ENCODE results near the gene GRK2.

GRK2 gene

DNA sequence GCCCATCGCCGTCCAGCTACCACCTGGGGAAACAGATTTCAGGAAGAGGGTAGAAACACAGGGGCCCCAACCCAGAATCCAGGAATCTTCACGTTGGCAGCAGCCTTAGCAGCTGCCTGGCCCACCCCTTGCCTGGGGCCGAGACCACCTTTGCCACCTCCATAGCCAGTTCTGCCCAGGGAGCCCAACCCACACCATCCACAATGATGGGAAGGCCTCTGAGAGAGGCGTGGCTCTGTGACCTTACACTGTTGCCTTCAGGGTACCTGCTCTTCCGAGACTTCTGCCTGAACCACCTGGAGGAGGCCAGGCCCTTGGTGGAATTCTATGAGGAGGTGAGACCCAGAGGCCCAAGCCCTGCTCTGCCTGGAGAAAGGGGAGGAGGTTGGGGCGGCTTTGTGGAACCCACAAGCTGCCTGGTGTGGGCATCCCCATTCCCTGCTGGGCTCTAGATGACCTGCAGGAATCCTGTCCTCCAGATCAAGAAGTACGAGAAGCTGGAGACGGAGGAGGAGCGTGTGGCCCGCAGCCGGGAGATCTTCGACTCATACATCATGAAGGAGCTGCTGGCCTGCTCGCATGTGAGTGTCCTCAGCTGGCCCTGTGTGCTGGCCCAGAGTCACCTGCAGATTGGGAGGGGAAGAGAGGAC is 12.8 kb downstream of the GRK2 start:
- Histone ChIP-seq H3K27ac (peak overlapping the region in 20 of 21 experiments; percentile 14 to 100 (median 92)), H3K4me3 (no peak overlapping the region)

GRCh38 chr11:67279589-67280340 is 13.5 kb downstream of the GRK2 start:
- H3K4me3 ChIP-seq: no peak overlapping the region
- peak overlapping the region in 18 of 21 experiments; percentile 29 to 100 (median 93) for H3K27ac ChIP-seq

DNA sequence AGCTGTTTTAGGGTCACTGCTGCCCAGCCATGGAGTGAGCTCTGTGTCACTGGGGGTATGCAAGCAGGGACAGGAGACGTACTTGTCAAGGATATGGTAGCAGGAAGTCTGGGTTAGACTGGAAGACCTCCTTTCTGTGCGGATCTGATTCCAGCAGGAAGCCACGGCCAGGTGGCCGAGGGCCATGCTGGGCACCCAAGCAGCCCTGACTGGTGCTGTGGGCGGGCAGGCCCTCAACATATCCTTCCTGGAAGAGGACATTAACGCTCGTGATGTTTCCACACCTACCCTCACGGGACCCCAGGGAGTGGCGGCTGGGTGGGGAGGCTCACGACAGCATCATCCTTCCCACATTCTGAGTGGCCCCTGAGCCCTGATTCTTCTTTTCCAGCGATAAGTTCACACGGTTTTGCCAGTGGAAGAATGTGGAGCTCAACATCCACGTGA is 14.1 kb downstream of the GRK2 start:
- Histone ChIP-seq H3K27ac (peak overlapping the region in 15 of 21 experiments; percentile 31 to 100 (median 93)), H3K4me3 (no peak overlapping the region)

- H3K4me3 ChIP-seq: no peak overlapping the region
- peak overlapping the region in 15 of 21 experiments; percentile 31 to 100 (median 93) for H3K27ac ChIP-seq
Observed at GRCh38 chr11:67280788-67281551, 14.7 kb downstream of the GRK2 start.

DNA sequence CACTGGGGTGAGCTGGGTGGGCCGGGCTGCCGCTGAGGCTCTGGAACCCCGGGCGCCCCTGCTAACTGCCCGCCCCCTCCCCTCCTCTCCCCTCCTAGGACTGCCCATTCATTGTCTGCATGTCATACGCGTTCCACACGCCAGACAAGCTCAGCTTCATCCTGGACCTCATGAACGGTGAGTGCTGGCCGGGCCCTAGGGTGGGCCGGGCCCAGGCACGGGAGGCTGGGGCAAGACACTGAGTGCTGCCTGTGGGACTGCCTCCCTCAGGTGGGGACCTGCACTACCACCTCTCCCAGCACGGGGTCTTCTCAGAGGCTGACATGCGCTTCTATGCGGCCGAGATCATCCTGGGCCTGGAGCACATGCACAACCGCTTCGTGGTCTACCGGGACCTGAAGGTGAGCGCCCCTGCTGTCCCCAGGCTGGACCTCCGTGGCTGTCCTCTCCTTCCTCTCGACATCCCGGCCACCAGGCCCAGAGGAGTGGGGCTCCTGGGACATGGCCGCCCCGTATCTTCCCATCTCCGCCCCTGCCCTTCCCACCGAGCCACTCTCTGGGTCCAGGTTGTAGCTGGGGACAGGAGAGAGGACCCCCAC is 15.4 kb downstream of the GRK2 start:
- Histone ChIP-seq H3K27ac (peak overlapping the region in 9 of 21 experiments; percentile 18 to 100 (median 50)), H3K4me3 (no peak overlapping the region)

DNA sequence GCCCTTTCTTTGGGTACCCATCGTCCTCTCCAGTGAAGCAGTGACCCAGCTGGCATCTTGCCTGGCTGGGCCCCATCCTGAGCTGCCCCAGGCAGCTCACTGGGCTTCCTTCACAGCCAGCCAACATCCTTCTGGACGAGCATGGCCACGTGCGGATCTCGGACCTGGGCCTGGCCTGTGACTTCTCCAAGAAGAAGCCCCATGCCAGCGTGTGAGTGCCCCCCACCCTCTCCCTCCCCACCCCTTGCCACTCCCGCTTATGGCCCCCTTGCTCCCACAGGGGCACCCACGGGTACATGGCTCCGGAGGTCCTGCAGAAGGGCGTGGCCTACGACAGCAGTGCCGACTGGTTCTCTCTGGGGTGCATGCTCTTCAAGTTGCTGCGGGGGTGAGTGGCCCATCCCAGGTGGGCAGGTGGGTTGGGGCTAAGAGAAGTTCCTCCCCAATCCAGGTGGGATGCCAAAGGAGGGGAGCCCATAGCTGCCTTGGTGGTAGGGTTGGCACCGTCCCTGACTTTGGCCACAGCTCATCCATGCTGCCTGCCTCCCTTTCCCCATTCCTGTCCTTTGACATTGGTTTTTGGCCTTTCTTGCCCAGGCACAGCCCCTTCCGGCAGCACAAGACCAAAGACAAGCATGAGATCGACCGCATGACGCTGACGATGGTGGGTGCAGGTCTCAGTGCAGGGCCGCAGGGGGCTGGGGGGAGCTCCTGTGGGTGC is 16.0 kb downstream of the GRK2 start:
- H3K27ac ChIP-seq: peak overlapping the region in 14 of 21 experiments; percentile 6 to 100 (median 42)
- no peak overlapping the region for H3K4me3 ChIP-seq

- peak overlapping the region in 15 of 21 experiments; percentile 0 to 100 (median 38) for H3K27ac ChIP-seq
Observed at GRCh38 chr11:67282876-67283371, 16.7 kb downstream of the GRK2 start.

GRCh38 chr11:67283481-67283963 is 17.2 kb downstream of the GRK2 start:
- no peak overlapping the region for H3K4me3 ChIP-seq
- H3K27ac ChIP-seq: peak overlapping the region in 17 of 21 experiments; percentile 1 to 100 (median 42)

More at GRCh38 chr11:67282876-67283371, 16.7 kb downstream of the GRK2 start:
- no peak overlapping the region for H3K4me3 ChIP-seq

- Histone ChIP-seq H3K4me3 (peak overlapping the region in 2 of 7 experiments; percentile 4 to 10), H3K27ac (peak overlapping the region in 15 of 21 experiments; percentile 16 to 100 (median 98))
Observed at GRCh38 chr11:67284811-67285540, 18.7 kb downstream of the GRK2 start.

- peak overlapping the region in 1 of 7 experiments; percentile 7 for H3K4me3 ChIP-seq
- peak overlapping the region; percentile 26 to 100 (median 97) for H3K27ac ChIP-seq
Observed at GRCh38 chr11:67285541-67286498, 19.5 kb downstream of the GRK2 start.

GRCh38 chr11:67286621-67287333 is 20.5 kb downstream of the GRK2 start:
- peak overlapping the region; percentile 36 to 100 (median 97) for H3K27ac ChIP-seq

DNA sequence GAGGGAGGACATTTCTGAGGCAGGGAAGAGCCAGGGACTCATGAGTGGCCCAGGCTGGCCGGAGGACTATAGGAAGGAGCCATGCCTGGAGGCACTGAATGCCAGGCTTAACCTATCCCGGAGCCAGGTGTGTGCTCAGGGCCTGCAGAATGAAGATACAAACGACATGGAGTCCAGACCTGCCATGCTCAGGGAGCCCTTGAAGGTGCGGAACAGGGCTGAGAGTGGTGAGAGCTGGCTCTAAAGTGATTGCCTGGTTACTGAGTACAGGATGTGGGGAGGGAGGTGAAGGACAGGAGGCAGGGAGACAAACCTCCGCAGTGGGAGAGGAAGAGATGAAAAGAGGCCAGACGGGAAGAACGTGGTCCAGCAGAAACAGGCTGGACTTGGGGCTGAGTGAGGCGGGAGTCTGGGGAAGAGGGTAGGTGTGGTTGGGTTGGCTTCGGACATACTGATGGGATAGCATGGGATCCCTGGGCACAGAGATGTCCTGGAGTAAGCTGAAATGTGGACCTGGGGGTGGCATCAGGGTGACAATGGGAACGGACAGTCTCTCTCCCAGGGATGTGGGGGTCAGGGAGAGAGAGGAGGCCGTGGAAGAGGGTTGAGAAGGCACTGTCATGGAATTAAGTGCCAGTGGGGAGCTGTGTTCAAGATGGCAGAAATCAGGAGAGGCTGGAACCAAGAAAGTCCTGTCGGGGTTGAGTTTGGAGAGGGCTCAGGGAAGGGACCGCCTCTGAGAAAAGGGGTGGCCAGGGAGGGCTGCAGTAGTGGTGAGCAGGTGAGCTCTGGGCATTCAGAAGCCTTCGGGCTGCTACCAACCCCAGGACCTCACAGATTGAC is 21.3 kb downstream of the GRK2 start:
- H3K4me3 ChIP-seq: peak overlapping the region in 3 of 7 experiments; percentile 56 to 78 (median 60)
- H3K27ac ChIP-seq: peak overlapping the region; percentile 36 to 100 (median 97)

More at GRCh38 chr11:67286621-67287333, 20.5 kb downstream of the GRK2 start:
- no peak overlapping the region for H3K4me3 ChIP-seq

- H3K27ac ChIP-seq: peak overlapping the region; percentile 36 to 100 (median 97)
- H3K4me3 ChIP-seq: peak overlapping the region; percentile 56 to 84 (median 74)
Observed at GRCh38 chr11:67288198-67288451, 21.9 kb downstream of the GRK2 start.

DNA sequence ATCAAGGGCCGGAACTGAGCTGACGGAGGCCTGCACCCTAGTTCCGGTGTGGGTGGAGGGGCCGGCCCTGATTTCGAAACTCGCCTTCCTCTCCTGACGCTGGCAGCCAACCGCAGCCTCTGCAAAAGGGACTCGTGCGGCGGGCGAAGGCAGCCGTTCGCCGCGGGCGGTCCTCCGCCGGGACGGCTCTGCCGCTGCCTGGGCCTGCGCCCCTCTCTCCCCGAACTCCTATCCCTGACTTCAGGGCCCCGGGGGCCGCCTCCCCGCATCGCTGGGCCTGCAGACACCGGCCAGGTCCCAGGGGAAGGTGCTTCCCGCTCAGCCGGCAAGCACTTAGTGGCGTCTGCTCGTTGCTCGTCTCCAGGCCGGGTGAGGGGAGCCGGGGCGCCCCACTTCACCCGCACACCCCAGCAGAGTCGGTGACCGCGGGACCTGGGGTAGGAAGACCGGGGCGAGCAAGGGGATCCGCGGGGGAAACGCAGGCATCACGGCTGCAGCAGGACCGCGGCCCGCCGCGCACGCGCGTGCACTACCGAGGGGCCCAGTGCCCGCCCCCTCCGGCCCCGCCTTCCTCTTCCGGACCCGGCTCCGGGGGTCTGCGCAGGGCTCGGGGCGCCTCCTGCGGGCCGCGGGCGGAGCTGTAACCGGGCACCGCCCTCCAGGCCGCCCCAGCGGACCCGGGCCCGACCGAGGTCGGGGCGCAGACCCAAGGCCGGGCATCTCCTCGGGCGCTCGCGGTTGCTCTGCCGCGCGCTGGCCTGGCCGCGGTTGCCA is 22.4 kb downstream of the GRK2 start:
- H3K27ac ChIP-seq: peak overlapping the region; percentile 81 to 100 (median 97)

DNA sequence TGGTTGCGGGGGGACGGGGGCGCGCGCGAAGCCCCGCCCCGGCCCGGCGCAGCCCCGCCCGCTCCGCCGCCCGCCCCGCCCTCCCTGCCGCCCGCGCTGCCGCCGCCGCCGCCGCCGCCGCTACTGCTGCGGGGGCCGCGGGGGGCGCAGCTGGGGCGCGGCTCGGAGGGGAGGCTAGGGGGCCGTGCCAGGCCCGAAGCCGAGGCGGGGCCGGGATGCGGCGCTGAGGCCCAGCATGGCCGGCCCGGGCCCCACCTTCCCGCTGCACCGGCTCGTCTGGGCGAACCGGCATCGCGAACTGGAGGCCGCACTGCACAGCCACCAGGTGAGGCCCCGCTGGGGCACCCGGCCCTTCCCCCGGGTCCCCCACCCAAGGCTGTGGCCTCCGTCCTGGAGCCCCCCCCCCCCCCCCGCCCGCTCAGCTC is 23.0 kb downstream of the GRK2 start, which contains the start of gene ANKRD13D:
Gene ANKRD13D, plus strand, starts transcription at position 78 of the 425 bp plus-strand sequence. Its CDS starts 158 bp downstream, at position 236.
- peak within 1 kb of the TSS; percentile 81 to 100 (median 97) for H3K27ac ChIP-seq
- peak within 1 kb of the TSS; percentile 56 to 84 (median 74) for H3K4me3 ChIP-seq

More for the DNA sequence above, 22.4 kb downstream of the GRK2 start:
- peak overlapping the region; percentile 56 to 84 (median 74) for H3K4me3 ChIP-seq
